Measurements from ENCODE around the gene UTS2.

UTS2 gene

DNA sequence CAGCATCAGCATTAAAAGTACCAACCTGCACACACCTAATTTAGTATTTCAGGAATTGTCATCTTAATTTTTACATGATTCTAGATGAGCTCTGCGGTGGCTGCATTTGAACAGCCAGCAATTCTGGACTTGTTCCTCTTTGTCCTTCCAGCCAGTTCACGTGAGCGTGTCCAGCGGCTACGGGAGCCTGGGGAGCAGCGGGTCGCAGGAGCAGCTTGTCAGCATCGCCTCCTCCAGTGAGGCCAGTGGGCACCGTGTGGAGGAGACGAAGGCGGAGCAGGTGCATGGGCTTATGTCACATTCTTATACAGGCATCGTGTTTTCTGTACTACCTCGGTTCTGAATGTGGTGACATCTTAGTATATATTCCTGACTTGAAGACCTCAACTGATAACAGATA is 43.1 kb downstream of the UTS2 start:
- no peak for DNase-seq

DNA sequence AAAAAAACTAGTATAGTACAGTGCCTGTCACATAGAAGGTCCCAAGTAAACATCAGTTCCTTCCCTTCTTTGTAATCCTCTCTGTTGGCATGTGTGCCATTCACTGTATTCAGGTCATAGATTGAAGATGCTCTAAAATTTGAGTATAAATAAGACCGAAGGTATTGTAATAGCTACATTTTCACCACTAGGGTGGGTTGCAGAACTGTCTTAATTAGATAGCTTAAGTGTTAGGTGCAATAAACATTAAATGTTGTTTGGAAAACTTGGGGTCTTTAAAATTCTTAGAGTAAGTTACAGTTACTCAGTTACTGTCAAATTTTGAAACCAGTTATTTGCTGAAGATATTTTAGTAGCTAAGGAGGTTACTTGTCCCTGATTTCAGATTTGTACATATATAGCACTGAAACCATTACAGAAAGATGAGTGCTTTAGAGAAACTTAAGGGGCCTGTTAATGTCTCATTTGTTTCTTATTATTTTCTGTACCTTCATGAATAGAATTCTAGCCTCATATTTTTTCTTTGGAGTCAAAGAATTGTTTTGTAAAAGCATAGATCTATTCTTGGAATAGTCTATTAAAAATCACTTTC is 44.5 kb downstream of the UTS2 start:
- peak; percentile 68 for DNase-seq

DNA sequence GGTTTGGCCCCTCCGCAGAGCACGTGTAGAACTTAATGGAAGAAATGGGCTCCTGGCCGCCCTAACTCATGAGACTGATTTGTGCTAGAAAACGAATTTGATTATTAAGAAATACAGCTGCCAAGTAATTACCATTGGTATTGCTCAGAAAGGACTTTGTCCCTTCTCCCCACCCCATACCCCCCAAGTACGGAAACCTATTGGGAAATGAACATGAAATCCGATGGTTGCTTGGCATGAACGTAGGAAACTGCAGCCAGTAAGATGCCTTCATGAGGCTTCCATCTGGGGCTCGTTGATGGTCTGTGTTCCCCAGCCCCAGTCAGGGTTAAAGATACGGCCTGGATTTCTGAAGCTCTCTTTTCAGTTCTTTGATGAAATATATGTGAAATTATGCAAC is 47.4 kb downstream of the UTS2 start:
- no peak for DNase-seq
